ENCODE results near the gene KCNK18. TPM values are rescaled to one million over a fixed set of nuclear protein-coding genes. Genes with fewer than 3 reads are reported as not detected.

Gene KCNK18
- not detected in 5 replicates for total RNA-seq (2022; extraction: Qiagen RNA extraction; ENCODE audit: low read depth)

DNA sequence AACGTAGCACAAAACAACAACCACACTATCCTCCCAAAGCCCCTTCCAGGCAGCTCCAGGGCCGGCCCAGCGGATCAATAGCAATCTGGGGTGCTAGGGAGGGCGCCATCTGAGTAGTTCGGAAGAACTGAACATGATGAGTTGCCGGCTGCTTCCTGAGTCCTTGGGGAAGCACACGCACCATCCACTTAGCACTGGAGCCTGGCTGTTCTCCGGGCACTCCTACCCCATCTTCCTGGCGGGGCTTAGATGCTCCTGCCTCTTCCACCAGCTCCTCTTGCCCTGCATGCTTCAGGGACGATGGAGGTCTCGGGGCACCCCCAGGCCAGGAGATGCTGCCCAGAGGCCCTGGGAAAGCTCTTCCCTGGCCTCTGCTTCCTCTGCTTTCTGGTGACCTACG is at the start of gene KCNK18:
Gene KCNK18, plus strand, starts transcription at position 301 of the 400 bp plus-strand sequence. Its CDS starts 0 bp downstream, at position 301.

DNA sequence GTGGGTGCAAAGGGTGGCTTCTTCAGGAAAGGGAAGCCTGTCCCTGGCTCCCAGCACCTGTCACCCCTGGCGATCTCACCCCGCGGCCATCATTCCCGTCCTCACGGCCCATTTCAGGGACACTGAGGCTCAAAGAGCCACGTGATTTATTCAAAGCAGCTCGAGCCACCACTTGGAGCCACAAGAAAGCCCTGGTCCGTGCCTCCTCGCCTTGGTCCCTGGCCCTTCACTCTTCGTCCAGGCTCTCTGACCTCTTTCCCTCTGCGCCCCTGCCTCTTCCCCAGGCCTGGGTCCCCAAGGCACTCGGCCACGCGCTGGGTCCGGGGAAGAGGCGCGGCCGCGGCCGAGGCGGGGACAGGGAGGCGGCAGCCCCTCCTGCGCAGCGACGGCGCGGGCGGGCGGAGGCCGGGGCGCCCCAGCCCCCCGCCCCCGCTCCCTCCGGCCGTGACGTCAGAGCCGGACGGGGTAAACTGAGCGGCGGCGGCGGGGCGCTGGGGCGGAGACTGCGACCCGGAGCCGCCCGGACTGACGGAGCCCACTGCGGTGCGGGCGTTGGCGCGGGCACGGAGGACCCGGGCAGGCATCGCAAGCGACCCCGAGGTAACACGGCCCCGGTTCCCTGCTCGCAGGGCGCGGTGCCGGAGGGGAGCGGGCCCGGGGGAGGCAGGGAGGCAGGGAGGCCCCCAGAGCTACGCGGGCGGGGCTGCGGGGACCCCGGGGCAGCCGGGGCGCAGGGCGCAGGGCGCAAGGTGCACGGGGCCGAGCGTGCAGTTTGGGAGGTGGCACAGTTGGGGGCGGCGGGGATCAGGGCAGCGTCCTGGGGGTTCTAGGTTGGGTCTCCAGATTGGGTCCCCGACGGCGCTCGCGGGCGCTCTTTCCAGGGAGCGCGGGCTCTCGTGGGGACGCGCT is 43.6 kb downstream of the KCNK18 start, which contains the start of gene SLC18A2:
Gene SLC18A2, plus strand, starts transcription at position 494 of the 909 bp plus-strand sequence. CDS start 580 bp downstream, outside the sequence.

Other genes with a start within 250 kb of the KCNK18 start
- 22.8 to 31.3 TPM (median 27.0 TPM) in 5 replicates for gene SHTN1, start 192.3 kb upstream of the KCNK18 start, total RNA-seq (2022; extraction: Qiagen RNA extraction; ENCODE audit: low read depth)
- 1.3 to 1.9 TPM (median 1.5 TPM) in 5 replicates for gene VAX1, start 59.2 kb upstream of the KCNK18 start, total RNA-seq (2022; extraction: Qiagen RNA extraction; ENCODE audit: low read depth)
- 0.03 to 0.08 TPM (median 0.05 TPM) in 4 of 5 replicates, not detected in the other for gene SLC18A2, start 43.6 kb downstream of the KCNK18 start, total RNA-seq (2022; extraction: Qiagen RNA extraction; ENCODE audit: low read depth)
- 23.6 to 29.4 TPM (median 27.8 TPM) in 5 replicates for gene PDZD8, start 178.0 kb downstream of the KCNK18 start, total RNA-seq (2022; extraction: Qiagen RNA extraction; ENCODE audit: low read depth)